Activated T-helper 2 cell treated with anti-CD3 and anti-CD28 coated beads, Interferon-gamma antibody, Interleukin-2, Interleukin-4, amounts not matched to agents 10 μg/mL and 5 μg/mL and 100 μg/mL, durations not matched to agents 14 hours and 24 hours and 36 hours (primary cell): ENCODE results near the gene XRCC1. TPM values are rescaled to one million over a fixed set of nuclear protein-coding genes. Genes with fewer than 3 reads are reported as not detected.
"Not testable (repeated sequence)": the region's sequence is repeated elsewhere in the genome, so short reads cannot be mapped to it uniquely, and the experiment has no call there.

Experiments
- DNase-seq: peaks from one replicate; pipeline ENCODE4 v3.0.0; 2021; ENCODE audit warnings: low spot score
- H3K27ac Mint-ChIP-seq: one replicate; pipeline ENCODE4 v1.8.0; 2021; ENCODE audit warnings: mixed read lengths
- H3K27me3 Mint-ChIP-seq: one replicate; pipeline ENCODE4 v1.8.0; 2021; ENCODE audit warnings: low read depth, mixed read lengths
- H3K36me3 Mint-ChIP-seq: one replicate; pipeline ENCODE4 v1.8.0; 2021; ENCODE audit warnings: low read depth, mixed read lengths
- H3K4me1 Mint-ChIP-seq: one replicate; pipeline ENCODE4 v1.8.0; 2021; ENCODE audit warnings: low read depth, mixed read lengths
- H3K4me3 Mint-ChIP-seq: one replicate; pipeline ENCODE4 v1.8.0; 2021; ENCODE audit warnings: low read depth, mild to moderate bottlenecking, moderate library complexity, mixed read lengths
- H3K9me3 Mint-ChIP-seq: one replicate; pipeline ENCODE4 v1.8.0; 2021; ENCODE audit warnings: mixed read lengths
- intact Hi-C: fragments of 100-400 bp; cut with micrococcal nuclease; formaldehyde crosslinking; loops from one replicate; pipeline ENCODE4 v1.15.1; 2023
- total RNA-seq: library from RNA; stranded (reverse); gene quantifications from 2 replicates; pipeline ENCODE4 v1.2.3, GENCODE V29; 2022

The XRCC1 gene
- total RNA-seq, 1 donor from 2014 or later = 27.3 TPM

- Mint-ChIP-seq H3K4me1 (peaks cover 15% of the 10 kb centered on the region), H3K4me3 (peak overlapping the region; percentile 47), H3K27me3 (no peaks in the 10 kb centered on the region), H3K36me3 (peaks cover 7% of the 10 kb centered on the region), H3K27ac (peak overlapping the region; percentile 60), H3K9me3 (no peaks in the 10 kb centered on the region)
- DNase-seq = no peak
- intact Hi-C loops = loop anchor here (2.0 to 10.0 kb wide), 3 partner anchors 54 to 257 kb away; partner anchors contain the start of gene KCNN4
Measured at GRCh38 chr19:43527860-43528622, 47.3 kb downstream of the XRCC1 start.

DNA sequence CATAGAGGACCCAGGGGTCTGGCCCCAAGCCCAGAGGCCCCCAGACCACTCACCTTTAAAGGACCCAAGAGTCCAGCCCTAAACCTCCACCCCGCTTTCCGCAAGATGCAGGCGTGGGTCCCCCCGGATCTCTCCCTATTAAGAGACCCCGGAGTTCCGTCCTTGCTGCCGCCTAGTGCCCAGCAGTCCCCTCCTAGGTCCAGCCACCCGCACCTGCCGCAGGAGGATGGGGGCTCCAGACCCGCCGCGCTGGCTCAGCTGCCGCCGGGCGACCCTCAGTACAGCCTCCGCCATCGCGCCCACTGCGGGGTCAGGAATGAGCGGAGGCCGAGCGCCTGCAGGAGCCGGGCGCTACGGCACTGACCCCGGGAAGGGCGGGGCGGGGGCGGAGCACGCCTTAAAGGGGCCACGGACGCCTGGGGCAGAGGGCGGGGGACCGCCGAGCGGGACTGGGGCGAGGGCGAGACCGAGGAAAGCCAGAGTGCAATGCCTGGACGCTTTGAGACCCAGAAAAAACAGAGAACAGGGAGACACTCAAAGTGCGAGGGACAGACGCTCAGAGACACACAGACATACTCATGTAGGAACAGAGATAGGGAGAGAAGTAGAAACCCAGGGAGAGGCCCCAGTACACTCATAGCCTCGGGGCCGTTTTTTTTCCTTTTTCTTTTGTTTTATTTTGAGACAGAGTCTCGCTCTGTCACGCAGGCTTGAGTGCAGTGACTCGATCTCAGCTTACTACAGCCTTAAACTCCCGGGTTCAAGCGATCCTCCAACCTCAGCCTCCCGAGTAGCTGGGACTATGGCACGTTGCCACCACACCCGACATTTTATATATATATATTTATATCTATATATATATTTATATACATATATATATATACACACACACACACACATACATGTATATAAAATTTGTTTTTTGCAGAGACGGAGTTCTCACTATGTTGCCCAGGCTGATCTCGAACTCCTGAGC lies 48.2 kb downstream of the XRCC1 start, which contains the start of gene ETHE1:
Gene ETHE1, minus strand, starts transcription at position 318 of the 976 bp plus-strand sequence. Its CDS starts 24 bp downstream, at position 294.
- peak; percentile 76 for DNase-seq
- intact Hi-C loops = loop anchor here (2.0 to 10.0 kb wide), 3 partner anchors 55 to 258 kb away; partner anchors contain the start of gene KCNN4
- H3K36me3 Mint-ChIP-seq = peaks cover 11% of the 10 kb centered on the region
- peaks cover 12% of the 10 kb centered on the region for H3K4me1 Mint-ChIP-seq
- no peaks in the 10 kb centered on the region for H3K27me3 Mint-ChIP-seq
- no peaks in the 10 kb centered on the region for H3K9me3 Mint-ChIP-seq
- peak within 1 kb of the TSS; percentile 97 for H3K27ac Mint-ChIP-seq
- H3K4me3 Mint-ChIP-seq = peak within 1 kb of the TSS; percentile 87

DNA sequence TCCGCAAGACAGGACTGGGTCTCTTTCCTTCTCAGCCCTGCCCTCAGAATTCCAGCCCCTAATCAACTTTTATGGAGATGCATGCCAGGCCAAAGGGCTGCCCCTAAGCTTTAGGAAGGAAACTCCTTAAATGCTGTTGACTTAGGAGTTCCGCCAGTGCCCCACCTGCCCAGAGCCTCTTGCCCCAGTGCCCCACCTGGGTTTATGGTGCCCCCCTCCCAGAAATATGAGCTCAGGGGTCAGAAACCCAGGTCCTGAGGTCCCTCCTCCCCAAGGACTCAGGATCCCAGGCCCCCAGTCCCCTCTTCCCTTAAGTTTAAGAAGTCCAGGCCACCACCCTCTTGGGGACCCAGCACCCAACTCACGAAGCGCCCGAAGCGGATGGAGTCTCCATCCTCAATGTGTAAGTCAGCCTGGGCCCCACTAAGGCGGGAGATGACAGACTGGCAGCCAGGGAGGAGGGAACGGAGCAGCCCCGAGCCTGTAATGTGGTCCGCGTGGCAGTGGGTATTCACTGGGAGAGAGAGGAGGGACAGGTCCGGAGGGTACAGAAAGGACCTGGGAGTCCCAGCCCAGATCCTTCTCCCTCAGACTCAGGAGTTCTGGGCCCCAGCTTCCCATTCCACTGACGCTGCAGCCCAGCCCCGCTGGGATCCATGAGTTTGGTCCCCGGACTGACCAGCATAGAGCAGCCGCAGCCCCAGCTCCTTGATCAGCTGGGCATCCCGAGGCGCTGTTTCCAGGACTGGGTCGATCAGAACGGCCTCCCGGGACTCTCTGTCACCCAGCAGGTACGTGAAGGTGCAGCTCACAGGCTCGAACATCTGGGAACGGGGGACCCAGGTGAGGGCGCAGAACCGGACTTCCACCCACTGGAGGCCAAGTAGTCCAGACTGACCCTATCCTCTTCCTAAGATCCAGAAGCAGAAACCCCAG lies 49.2 kb downstream of the XRCC1 start:
- H3K36me3 Mint-ChIP-seq = peaks cover 11% of the 10 kb centered on the region
- intact Hi-C loops = loop anchor here (1.0 to 10.0 kb wide), 5 partner anchors 56 to 259 kb away; partner anchors contain the start of genes IRGQ, KCNN4 and ZNF576
- H3K27me3 Mint-ChIP-seq = no peaks in the 10 kb centered on the region
- peak overlapping the region; percentile 97 for H3K27ac Mint-ChIP-seq
- H3K4me3 Mint-ChIP-seq = peak overlapping the region; percentile 87
- no peaks in the 10 kb centered on the region for H3K9me3 Mint-ChIP-seq
- no peak for DNase-seq
- peaks cover 12% of the 10 kb centered on the region for H3K4me1 Mint-ChIP-seq

DNA sequence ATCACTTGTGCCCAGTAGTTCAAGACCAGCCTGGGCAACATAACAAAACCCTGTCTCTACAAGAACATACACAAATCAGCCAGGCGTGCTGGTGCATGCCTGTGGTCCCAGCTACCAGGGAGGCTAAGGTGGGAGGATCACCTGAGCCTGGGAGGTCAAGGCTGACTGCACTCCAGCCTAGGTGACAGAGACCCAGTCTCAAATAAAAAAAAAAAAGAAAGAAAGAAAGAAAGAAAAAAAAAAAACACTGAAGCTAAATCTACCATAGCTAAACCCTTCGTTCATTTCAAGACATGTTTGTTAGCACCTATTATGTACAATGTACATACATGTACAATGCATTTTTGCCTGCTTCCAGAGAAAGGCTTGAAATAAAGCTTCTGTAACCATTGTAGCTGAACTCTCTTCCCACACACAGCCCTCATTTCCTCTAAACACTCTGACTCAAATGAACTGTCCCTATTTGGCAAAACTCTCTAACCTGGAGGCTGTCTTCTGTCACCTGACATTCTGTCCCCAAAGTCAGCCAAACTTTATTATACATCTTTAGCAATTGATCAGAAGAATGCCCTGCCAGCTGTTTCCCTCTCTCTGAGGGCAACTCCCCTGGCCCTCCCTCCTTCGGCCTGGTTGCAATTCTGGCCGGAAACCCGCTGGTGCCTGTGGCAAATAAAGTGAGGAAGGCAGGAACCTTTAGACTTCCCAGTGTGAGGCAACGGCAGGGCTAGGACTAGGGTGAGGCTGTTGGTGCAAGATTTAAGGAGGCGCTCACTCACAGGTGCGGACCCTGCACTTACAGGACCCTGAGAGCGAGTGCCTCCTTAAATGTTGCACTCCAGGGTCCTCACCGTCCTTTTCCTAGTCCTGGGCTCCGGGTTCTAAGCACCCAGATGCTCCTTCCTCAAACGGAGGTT lies 50.1 kb downstream of the XRCC1 start:
- Mint-ChIP-seq H3K4me1 (peaks cover 12% of the 10 kb centered on the region), H3K9me3 (no peaks in the 10 kb centered on the region), H3K4me3 (peak overlapping the region; percentile 87), H3K36me3 (peaks cover 11% of the 10 kb centered on the region), H3K27ac (peak overlapping the region; percentile 97), H3K27me3 (no peaks in the 10 kb centered on the region)
- intact Hi-C loops = loop anchor here (1.0 to 10.0 kb wide), 4 partner anchors 57 to 260 kb away; partner anchors contain the start of genes IRGQ, KCNN4 and ZNF576
- no peak for DNase-seq

DNA sequence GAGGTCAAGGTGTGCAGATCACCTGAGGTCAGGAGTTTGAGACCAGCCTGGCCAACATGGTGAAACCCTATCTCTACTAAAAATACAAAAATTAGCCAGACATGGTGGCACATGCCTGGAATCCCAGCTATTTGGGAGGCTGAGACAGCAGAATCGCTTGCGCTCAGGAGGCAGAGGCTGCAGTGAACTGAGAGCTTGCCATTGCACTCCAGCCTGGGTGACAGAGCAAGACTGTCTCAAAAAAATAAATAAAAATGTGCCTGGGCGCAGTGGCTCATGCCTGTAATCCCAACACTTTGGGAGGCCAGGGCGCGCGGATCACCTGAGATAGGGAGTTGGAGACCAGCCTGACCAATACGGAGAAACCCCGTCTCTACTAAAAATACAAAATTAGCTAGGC lies 51.6 kb downstream of the XRCC1 start:
- H3K4me1 Mint-ChIP-seq = peaks cover 16% of the 10 kb centered on the region
- H3K27me3 Mint-ChIP-seq, H3K4me3 Mint-ChIP-seq, H3K27ac Mint-ChIP-seq, H3K9me3 Mint-ChIP-seq, DNase-seq: not testable (repeated sequence)
- H3K36me3 Mint-ChIP-seq = peaks cover 15% of the 10 kb centered on the region
- intact Hi-C loops = loop anchor here (2.0 to 10.0 kb wide), 2 partner anchors 73 to 261 kb away; partner anchors contain the start of genes IRGQ, KCNN4 and ZNF576

DNA sequence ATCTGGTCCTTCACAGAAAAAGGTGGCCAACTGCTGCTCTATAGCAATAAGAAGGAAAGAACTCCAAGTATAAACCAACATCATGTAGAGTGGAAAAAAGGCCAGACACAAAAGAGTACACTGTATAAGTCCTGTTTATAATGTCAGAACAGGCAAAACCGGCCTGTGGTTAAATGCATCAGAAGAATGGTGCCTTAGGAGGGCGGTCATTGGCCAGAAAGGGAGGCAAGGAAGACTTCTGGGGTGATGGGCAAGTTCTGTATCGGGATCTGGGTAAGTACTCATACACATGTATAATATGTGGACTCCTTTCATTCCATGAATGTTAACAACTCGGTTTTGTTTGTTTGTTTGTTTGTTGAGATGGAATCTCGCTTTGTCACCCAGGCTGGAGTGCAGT lies 52.4 kb downstream of the XRCC1 start:
- Mint-ChIP-seq H3K4me1 (peaks cover 16% of the 10 kb centered on the region), H3K27ac (peak overlapping the region; percentile 63), H3K36me3 (peaks cover 17% of the 10 kb centered on the region), H3K9me3 (no peaks in the 10 kb centered on the region), H3K4me3 (peak overlapping the region; percentile 7), H3K27me3 (no peaks in the 10 kb centered on the region)
- no peak for DNase-seq
- intact Hi-C loops = loop anchor here (10.0 kb wide), 1 partner anchor 262 kb away; the partner anchor contains the start of gene KCNN4

GRCh38 chr19:43519436-43520088 lies 55.8 kb downstream of the XRCC1 start:
- peak overlapping the region; percentile 17 for H3K27ac Mint-ChIP-seq
- peaks cover 7% of the 10 kb centered on the region for H3K4me1 Mint-ChIP-seq
- intact Hi-C loops = loop anchor here (1.0 to 10.0 kb wide), 3 partner anchors 72 to 265 kb away; partner anchors contain the start of gene KCNN4
- no peaks in the 10 kb centered on the region for H3K9me3 Mint-ChIP-seq
- H3K27me3 Mint-ChIP-seq = no peaks in the 10 kb centered on the region
- peak; percentile 65 for DNase-seq
- H3K4me3 Mint-ChIP-seq = no peak overlapping the region
- peaks cover 14% of the 10 kb centered on the region for H3K36me3 Mint-ChIP-seq

DNA sequence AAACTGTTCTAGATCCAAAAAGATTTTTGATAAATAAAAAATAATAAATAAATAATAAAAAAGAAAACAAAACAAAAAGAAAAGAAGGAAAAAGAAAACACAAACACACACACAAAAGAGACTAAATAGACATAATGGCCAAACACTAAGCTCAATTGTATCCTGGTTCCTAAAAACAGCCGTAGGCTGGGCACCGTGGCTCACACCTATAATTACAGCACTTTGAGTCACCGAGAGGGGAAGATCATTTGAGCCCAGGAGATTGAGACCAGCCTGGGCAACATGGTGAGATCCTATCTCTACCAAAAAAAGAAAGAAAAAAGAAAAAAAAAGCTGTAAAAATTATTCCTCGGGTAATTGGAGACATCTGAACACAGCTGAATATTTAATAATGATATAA lies 57.3 kb downstream of the XRCC1 start:
- peaks cover 24% of the 10 kb centered on the region for H3K36me3 Mint-ChIP-seq
- intact Hi-C loops = loop anchor here (2.0 kb wide), 1 partner anchor 85 kb away; no protein-coding TSS in a partner anchor
- H3K9me3 Mint-ChIP-seq = no peaks in the 10 kb centered on the region
- no peak for DNase-seq
- no peak overlapping the region for H3K27ac Mint-ChIP-seq
- H3K27me3 Mint-ChIP-seq = no peaks in the 10 kb centered on the region
- no peak overlapping the region for H3K4me3 Mint-ChIP-seq
- H3K4me1 Mint-ChIP-seq = peaks cover 7% of the 10 kb centered on the region

GRCh38 chr19:43512399-43512798 lies 62.9 kb downstream of the XRCC1 start:
- H3K4me1 Mint-ChIP-seq, H3K27me3 Mint-ChIP-seq, H3K27ac Mint-ChIP-seq, intact Hi-C loops, H3K9me3 Mint-ChIP-seq, DNase-seq, H3K4me3 Mint-ChIP-seq: not testable (repeated sequence)
- H3K36me3 Mint-ChIP-seq = peaks cover 52% of the 10 kb centered on the region

- Mint-ChIP-seq H3K27me3 (no peaks in the 10 kb centered on the region), H3K36me3 (peaks cover 53% of the 10 kb centered on the region), H3K27ac (no peak overlapping the region), H3K4me1 (no peaks in the 10 kb centered on the region), H3K9me3 (no peaks in the 10 kb centered on the region), H3K4me3 (no peak overlapping the region)
- intact Hi-C loops = no loop called here
- no peak for DNase-seq
Measured at GRCh38 chr19:43511324-43511723, 64.0 kb downstream of the XRCC1 start.
